HG03064 (cell line): Measurements from ENCODE around the gene EFEMP1.

Experiments used
- ATAC-seq: cut with Tn5 transposase; IDR thresholded peaks from one replicate; pipeline ENCODE4 v1.9.1; 2021; ENCODE audit warnings: low read depth; ENCODE audit not compliant: unreplicated experiment

Gene EFEMP1

DNA sequence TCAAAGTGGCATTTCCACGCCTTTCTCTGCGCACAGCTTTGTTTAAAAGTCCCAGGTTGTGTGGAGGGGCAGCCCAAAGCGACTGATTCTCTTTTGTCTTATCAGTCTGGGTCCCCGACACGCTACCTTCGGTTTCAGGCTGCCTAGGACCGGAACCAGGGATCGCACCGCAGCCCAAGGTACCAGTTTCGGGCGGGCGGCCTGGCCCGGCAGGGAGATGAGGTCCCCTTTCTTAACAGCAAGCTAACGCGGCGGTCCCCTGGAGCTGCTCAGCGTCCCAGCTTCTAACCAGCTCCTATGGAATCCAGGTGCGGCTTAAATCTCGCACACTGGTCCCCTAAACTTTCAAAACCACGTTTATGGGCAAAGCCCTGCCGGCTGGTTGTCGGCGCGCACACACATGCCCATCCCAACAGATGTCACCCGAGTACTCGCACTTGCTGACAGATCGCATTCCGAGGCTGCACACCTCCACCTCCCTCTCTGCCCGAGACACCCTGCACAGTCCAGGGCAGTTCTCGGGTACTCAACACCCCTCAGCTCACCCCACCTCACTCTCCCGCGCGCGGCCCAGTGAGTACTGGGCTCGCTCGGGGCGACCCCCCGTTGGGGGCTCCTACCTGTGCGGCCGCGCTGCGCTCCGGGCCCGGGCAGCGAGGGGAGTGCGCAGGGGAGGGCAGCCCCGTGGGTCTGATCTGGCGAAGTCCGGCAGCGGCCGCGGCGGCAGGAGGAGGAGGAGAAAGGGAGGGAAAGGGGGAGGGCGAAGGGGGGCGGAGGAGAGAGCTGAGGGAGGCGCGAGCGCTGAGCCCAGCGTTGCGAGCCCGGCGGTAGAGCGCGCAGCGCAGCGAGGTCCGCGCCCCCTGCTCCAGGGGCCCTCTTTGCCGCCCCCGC, at the start of gene EFEMP1:
Gene EFEMP1 (minus strand): TSS at position 692 of the 891 bp plus-strand sequence. CDS start 1,342 bp downstream, outside the sequence.
- no peak for ATAC-seq

GRCh38 chr2:55970500-55970899, 46.9 kb upstream of the EFEMP1 start:
- no peak for ATAC-seq

DNA sequence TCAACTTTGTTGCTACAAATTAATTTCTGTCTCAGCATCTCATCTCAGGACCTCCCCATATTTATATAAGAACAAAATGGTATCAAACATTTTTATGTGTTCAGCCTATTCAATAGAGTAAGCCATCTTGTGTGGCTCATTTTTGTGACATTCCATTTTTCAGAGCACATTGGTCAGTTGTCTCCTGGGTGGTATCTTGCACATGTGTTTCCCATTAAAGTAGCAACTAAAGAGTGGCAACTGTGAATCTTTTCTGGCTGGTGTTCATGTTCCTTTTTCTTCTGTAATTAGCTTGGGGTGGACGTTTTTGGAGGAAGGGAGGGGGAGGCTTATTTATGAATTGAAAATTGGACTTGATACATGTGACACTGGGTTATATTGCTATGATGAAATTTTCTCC, 45.4 kb upstream of the EFEMP1 start:
- no peak for ATAC-seq

DNA sequence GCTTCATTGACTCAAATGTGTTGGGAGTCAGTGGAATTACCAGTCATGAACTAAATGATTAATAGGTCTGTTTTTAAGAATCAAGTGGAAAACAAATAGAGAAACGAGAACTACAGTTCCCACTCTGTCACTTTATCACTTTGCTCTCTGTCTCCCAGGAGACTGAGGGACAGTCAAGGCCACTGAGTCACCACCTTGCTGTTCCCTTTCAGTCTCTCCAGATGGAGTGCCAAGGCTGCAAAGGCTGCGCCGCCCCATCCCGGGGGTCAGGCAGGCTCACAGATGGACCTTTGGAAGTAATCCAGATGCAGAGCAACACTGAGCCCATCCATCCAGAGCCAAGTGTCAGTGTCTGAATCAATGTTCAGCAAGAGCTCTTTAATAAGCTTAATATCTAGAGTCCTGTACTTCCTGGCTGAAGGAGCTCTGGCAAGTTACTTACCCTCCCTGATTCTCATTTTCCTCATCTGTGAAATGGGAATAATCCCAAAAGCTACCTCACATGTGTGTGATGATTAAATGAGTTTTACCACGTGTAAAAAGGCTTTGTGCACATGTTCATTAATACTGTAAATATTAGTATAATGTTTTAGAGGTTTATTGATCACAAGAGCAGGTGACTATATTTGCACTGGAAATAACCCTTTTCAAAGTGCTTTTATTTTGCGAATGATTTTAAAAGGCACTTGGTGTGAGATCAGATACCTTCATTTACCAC, 43.0 kb upstream of the EFEMP1 start:
- no peak for ATAC-seq

GRCh38 chr2:55965966-55966365, 42.4 kb upstream of the EFEMP1 start:
- no peak for ATAC-seq

GRCh38 chr2:55965276-55965675, 41.7 kb upstream of the EFEMP1 start:
- ATAC-seq = no peak

- no peak for ATAC-seq
These were observed 39.3 kb upstream of the EFEMP1 start for GRCh38 chr2:55962915-55963314.

GRCh38 chr2:55961318-55961911, 37.8 kb upstream of the EFEMP1 start:
- ATAC-seq = no peak

DNA sequence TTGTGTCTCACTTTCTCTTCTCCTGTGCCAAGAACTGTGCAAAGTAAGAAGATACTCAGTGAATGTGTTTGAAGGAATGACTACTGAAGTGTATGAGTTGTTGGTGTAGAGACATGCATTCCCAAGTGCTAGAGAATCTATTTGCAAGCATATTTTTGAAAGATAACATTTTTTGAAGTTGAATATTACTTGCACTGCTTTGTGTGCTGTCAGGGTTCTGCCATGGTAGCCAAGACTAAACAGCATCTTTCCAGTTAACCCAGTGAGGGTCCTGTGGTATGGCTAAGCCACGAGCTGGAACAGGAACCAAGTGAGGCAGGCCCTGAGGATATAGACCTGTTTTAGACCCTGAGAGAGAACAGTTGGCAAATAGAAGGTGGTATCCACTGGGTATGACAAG, 35.2 kb upstream of the EFEMP1 start:
- ATAC-seq = no peak

DNA sequence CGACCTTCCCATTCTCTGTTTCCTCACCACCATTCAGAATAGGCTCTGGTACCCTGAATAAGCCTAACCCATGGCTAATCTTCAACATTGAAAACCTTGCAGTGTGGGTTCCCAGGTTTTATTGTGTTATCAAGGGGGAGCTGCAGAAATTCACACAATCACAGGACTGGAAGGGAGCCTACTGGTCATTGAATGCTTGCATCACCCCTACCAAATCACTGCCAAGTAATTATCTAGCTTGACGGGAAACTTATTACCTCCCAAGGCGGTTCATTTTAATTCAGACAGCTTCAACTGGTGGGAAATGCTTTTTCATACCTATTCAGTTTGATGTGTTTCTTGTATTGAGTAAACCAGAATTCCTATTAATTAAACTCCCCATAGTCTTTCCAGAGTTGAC, 33.6 kb upstream of the EFEMP1 start:
- ATAC-seq = no peak

- no peak for ATAC-seq
These were observed 30.9 kb upstream of the EFEMP1 start for GRCh38 chr2:55954306-55955035.

DNA sequence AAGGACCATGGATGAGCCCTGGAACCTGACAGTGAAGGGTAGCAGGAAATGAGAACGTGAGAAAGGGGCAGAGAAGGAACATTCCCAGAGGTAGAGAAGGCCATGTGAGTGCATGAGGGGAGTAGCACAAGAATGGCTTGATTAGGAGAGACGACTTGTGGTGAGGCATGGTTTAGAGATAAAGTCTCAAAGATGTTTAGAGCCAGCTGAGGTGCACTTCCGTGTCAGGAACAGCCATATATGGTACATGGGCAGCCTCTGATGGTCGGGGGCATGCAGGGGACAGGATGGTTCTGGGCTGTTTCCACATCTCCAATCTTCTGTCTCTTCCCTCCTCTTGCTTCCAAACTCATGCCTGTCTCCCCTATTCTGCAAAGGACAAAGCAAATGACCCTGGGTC, 28.8 kb upstream of the EFEMP1 start:
- no peak for ATAC-seq

DNA sequence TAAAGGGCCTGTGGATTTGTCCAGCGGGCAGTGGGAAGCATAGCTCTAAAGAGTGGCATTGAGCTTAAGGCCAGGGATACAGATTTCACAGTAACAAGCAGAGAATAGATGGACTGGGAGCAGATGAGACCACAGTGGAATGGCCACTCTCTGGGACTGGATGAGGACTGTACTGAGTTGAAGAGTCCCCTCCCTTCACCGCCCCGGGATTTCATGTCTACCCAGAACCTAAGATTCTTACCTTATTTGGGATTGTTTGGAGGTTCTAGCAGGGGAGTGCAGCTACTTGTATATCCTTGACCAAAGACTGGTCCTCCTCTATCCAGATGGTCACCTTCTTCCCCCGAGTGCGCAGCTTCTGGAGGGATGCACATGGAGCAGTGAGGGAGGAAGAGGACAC, 28.0 kb upstream of the EFEMP1 start:
- no peak for ATAC-seq

DNA sequence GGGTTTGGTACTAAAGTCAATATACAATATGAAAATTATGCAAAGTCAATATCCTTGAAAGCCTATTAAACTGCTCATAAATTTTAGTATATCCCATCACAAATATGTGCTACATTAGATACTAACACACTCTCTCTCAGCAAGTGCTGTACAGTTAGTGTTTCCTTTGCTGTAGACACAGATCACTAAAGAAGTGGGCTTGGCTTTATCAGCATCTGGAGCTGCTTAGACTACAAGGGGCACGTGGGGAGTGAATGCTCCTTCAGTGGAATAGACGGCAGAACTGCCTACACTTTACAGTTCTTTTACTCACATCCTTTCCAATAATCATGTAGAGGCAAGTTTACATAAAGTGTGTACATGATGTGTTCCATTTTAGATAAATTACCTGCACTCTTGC, 26.0 kb upstream of the EFEMP1 start:
- no peak for ATAC-seq

DNA sequence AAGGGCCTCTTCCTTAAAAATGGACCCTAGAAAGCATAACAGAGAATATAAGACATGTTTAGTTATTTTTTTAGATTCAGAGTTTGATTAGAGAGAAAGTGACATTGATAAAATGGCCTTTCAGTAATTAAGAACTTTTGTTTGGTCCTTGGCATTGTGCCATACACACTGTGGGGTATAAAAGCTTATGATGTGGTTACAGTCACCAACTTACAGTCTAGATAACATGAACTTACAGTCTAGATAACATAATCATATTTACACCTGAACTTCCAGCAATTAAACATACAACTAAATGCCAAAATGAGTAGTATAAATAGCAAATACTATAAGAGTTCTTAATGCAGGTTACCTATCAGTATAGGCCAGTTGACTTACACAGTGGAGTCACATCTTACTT, 25.6 kb upstream of the EFEMP1 start:
- ATAC-seq = no peak

- ATAC-seq = no peak
These were observed 24.8 kb upstream of the EFEMP1 start for GRCh38 chr2:55948176-55948923.

GRCh38 chr2:55947752-55948151, 24.2 kb upstream of the EFEMP1 start:
- ATAC-seq = no peak

GRCh38 chr2:55946793-55947192, 23.2 kb upstream of the EFEMP1 start:
- no peak for ATAC-seq

DNA sequence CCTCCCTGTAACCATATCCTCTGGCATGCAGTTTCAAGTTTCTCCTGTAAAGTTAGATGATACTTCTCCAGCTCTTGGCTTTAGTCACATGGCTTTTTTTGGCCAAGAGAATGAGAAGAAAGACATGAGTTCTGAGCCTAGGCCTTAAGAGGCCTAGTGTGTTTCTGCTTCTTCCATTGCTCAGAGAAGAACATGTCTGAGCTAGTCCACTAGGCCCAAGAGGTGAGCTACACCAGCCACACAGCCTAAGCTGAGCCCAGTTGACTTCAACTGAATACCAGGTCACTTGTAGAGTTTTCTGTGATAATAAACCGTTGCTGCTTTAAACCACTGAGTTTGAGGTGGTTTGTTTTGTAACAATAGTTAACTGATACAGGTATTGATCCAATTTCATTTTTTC, 19.9 kb upstream of the EFEMP1 start:
- ATAC-seq = no peak

DNA sequence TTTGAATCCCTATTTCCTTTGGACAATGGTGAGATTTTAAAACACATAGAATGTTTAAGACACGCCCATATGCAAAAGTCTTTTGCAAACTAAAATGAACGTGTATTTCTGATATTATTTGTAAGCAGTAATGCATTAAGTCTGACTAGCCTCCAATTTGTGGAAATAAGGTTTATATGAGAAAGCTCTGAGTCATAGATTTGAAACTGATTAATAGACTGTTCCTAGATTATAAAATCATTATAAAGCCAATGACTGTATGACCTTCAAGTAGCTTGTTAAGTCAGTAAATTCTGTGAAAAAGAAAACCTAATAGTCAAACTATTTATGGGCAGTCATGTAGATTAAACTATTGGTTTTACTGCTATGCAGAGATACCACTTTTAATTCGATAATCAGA, 12.8 kb upstream of the EFEMP1 start:
- ATAC-seq = no peak
